ENCODE results near the gene SIGLEC7. TPM values are rescaled to one million over a fixed set of nuclear protein-coding genes. Genes with fewer than 3 reads are reported as not detected.
"Not testable (repeated sequence)": the region's sequence is repeated elsewhere in the genome, so short reads cannot be mapped to it uniquely, and the experiment has no call there.

The SIGLEC7 gene
- total and polyA plus RNA-seq, 4 donors = 2.1 to 29.3 (median 9.8) TPM

GRCh38 chr19:51166846-51167490 is 24.9 kb downstream of the SIGLEC7 start:
- no peaks in the 10 kb centered on the region for H3K36me3 ChIP-seq (ENCODE audit: control insufficient read depth in 4 of 4, insufficient read depth in 4 of 4, low read length in 4 of 4)
- peaks cover 0 to 2% (median 0%) of the 10 kb centered on the region in 3 donors for H3K27me3 ChIP-seq (ENCODE audit: control insufficient read depth in 3 of 3, insufficient read depth in 3 of 3, low read length in 2 of 3)
- H3K4me3 ChIP-seq = no peak overlapping the region
- no peak overlapping the region for H3K9ac ChIP-seq (ENCODE audit: insufficient read depth in 1 of 2, low read length in 2 of 2)
- H3K27ac ChIP-seq (ENCODE audit: low read depth in 1 of 2, low read length in 1 of 2) = no peak overlapping the region
- ATAC-seq (ENCODE audit: insufficient read depth, low FRiP score) (no peak), DNase-seq (no peak)
- no peak for TF ChIP-seq CTCF (IDR thresholded peaks at IDR 0.05; ENCODE audit: control extremely low read depth, extremely low read depth)
- no peaks in the 10 kb centered on the region for H3K4me1 ChIP-seq (ENCODE audit: control insufficient read depth in 5 of 5, insufficient read depth in 5 of 5, low read length in 5 of 5)
- no peaks in the 10 kb centered on the region for H3K9me3 ChIP-seq (ENCODE audit: control insufficient read depth in 4 of 4, insufficient read depth in 3 of 4, low read length in 3 of 4)
- WGBS, 2 donors = 31 to 42% methylated on average over 9 of the region's 9 CpGs

- no peaks in the 10 kb centered on the region for H3K4me1 ChIP-seq (ENCODE audit: control insufficient read depth in 5 of 5, insufficient read depth in 5 of 5, low read length in 5 of 5)
- no peak overlapping the region for H3K27ac ChIP-seq (ENCODE audit: low read depth in 1 of 2, low read length in 1 of 2)
- H3K9me3 ChIP-seq (ENCODE audit: control insufficient read depth in 4 of 4, insufficient read depth in 3 of 4, low read length in 3 of 4) = peaks cover 0 to 2% (median 0%) of the 10 kb centered on the region in 4 donors
- H3K9ac ChIP-seq (ENCODE audit: insufficient read depth in 1 of 2, low read length in 2 of 2) = no peak overlapping the region
- H3K36me3 ChIP-seq (ENCODE audit: control insufficient read depth in 4 of 4, insufficient read depth in 4 of 4, low read length in 4 of 4) = no peaks in the 10 kb centered on the region
- peaks cover 0 to 5% (median 0%) of the 10 kb centered on the region in 3 donors for H3K27me3 ChIP-seq (ENCODE audit: control insufficient read depth in 3 of 3, insufficient read depth in 3 of 3, low read length in 2 of 3)
- no peak overlapping the region for H3K4me3 ChIP-seq
- ATAC-seq (ENCODE audit: insufficient read depth, low FRiP score) (no peak), DNase-seq (no peak)
- WGBS, 2 donors = 78 to 91% methylated on average over 13 of the region's 13 CpGs
- TF ChIP-seq CTCF (IDR thresholded peaks at IDR 0.05; ENCODE audit: control extremely low read depth, extremely low read depth) = no peak
Measured at GRCh38 chr19:51168564-51169282, 26.6 kb downstream of the SIGLEC7 start.

GRCh38 chr19:51169283-51169918 is 27.3 kb downstream of the SIGLEC7 start:
- not testable (repeated sequence) for H3K36me3 ChIP-seq (ENCODE audit: control insufficient read depth in 4 of 4, insufficient read depth in 4 of 4, low read length in 4 of 4); H3K27ac ChIP-seq (ENCODE audit: low read depth in 1 of 2, low read length in 1 of 2); ATAC-seq (ENCODE audit: insufficient read depth, low FRiP score); H3K9me3 ChIP-seq (ENCODE audit: control insufficient read depth in 4 of 4, insufficient read depth in 3 of 4, low read length in 3 of 4); H3K9ac ChIP-seq (ENCODE audit: insufficient read depth in 1 of 2, low read length in 2 of 2); H3K4me3 ChIP-seq; H3K27me3 ChIP-seq (ENCODE audit: control insufficient read depth in 3 of 3, insufficient read depth in 3 of 3, low read length in 2 of 3); H3K4me1 ChIP-seq (ENCODE audit: control insufficient read depth in 5 of 5, insufficient read depth in 5 of 5, low read length in 5 of 5)
- peak; percentile 62 for TF ChIP-seq CTCF (IDR thresholded peaks at IDR 0.05; ENCODE audit: control extremely low read depth, extremely low read depth)
- DNase-seq = peak; percentile 70
- WGBS, 2 donors = 11 to 23% methylated on average over 11 of the region's 11 CpGs

All from lung (tissue), 12 donors.